HS-5 (cell line): ENCODE results near the gene NTN1.

Source experiments
- DNase-seq: peaks from one replicate; pipeline ENCODE4 v3.0.0-alpha.2; 2012; ENCODE audit warnings: low read depth

The NTN1 gene

DNA sequence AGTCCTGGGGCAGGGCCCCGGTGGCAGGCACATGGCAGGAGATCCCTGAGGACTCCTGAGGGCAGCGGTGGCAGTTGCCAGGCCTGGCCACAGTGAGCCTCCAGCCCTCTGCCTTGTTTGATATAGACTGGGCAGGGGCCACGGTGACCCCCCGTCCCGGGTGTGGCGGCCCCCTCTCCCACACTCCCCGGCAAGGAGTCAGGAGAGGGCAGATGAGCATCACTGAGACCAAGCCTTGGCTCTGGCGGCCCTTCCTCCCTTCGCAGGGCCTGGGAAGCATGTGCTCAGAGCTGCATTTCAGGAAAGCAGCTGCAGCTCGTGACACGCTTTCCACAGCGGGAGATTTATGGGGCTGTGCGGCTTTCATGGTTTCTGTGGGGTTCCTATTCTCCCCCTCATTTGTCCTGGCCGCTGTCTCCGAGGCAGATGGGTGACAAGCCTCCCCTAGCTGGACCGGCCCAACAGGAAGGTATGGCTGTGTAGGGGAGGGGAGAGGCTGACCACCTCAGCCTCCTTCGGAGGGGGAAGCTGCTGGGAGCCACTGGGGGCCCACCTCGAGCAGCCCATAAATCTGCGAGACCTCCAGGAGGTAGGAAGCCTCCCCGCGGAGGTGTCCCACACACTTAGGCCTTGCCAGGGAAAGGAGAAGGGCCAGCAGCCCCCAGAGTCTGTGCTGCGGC lies 211.4 kb downstream of the NTN1 start:
- no peak for DNase-seq

GRCh38 chr17:9233271-9233599 lies 211.9 kb downstream of the NTN1 start:
- DNase-seq, result no peak

- DNase-seq, result no peak
These were observed 212.5 kb downstream of the NTN1 start for GRCh38 chr17:9233761-9234160.

DNA sequence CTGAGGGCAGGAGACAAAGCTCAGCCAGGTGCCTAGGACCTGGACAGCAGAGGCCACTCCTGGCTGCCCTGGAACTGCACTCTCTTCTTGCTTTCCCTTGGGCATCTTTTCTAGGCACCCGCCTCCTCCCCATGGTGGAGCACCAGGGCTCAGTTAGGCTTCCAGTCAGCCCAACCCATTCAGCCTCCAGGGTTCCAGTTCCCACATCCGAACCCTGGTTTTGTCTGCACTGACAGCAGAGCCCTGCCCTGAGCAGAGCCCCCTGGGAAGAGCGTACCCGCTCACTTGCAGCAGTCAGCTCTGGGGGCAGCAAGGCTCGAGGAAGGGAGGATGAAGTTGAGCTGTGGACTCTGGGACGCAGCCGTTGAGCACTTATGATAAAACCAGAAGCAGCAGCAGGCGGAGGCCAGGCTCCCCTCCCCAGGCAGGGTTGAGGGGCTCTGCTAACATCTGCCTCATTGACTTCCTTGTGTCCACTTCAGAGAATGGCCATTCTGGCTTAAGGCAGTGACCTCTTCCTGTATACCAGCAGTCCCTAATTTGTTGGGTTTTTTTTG lies 213.2 kb downstream of the NTN1 start:
- no peak for DNase-seq

DNA sequence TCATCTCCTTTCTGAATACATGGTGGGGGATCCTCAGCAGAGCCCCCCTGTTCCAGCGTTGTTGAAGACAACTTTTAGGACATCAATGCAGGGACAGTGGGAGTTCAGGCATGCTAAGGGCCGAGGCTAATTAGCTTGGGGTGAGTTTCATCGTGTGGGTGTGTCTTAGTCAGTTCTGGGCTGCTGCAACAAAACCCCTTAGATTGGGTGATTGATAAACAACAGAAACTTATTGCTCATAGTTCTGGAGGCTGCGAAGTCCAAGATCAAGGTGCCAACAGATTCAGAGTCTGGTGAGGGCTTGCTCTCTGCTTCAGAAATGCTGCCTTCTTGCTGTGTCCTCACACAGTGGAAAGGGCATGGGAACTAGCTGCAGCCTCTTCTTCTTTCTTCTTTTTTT lies 214.0 kb downstream of the NTN1 start:
- no peak for DNase-seq

- no peak for DNase-seq
These were observed 215.2 kb downstream of the NTN1 start for GRCh38 chr17:9236286-9237052.

GRCh38 chr17:9237053-9237410 lies 215.7 kb downstream of the NTN1 start:
- no peak for DNase-seq

DNA sequence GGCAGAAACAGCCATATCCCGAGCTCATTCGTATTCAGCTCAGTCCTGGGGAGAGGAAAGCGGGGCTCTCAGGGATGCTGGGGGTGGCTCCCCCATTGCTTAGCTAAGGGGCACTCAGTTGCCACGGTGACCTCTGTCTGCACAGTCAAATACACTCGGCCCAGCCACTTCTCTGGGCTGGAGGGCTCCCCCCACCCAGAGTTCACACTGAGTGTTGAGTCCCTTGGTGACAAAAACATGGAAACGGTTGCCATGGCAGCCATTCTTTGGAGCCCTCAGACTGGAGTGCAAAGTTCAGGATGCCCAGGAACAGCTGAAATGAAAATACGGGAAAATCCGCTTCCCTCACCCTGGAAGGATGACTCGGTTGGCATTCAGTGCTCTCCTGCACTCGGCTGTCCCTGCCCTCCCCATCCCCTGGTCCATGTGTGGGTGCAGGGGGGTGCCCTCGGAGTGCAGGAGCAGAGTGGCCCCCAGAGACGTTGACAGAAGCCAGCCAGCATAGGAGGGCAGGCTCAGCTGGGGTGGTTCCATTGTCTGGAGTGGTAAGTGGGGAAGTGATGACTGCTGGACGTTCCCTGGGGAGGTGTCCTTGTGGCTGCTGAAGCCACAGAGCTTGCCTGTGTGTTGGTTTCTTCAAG lies 216.5 kb downstream of the NTN1 start:
- DNase-seq, result no peak

- DNase-seq, result no peak
These were observed 217.3 kb downstream of the NTN1 start for GRCh38 chr17:9238340-9239245.

- DNase-seq, result no peak
These were observed 218.0 kb downstream of the NTN1 start for GRCh38 chr17:9239246-9239792.

GRCh38 chr17:9239793-9240658 lies 218.7 kb downstream of the NTN1 start:
- no peak for DNase-seq

DNA sequence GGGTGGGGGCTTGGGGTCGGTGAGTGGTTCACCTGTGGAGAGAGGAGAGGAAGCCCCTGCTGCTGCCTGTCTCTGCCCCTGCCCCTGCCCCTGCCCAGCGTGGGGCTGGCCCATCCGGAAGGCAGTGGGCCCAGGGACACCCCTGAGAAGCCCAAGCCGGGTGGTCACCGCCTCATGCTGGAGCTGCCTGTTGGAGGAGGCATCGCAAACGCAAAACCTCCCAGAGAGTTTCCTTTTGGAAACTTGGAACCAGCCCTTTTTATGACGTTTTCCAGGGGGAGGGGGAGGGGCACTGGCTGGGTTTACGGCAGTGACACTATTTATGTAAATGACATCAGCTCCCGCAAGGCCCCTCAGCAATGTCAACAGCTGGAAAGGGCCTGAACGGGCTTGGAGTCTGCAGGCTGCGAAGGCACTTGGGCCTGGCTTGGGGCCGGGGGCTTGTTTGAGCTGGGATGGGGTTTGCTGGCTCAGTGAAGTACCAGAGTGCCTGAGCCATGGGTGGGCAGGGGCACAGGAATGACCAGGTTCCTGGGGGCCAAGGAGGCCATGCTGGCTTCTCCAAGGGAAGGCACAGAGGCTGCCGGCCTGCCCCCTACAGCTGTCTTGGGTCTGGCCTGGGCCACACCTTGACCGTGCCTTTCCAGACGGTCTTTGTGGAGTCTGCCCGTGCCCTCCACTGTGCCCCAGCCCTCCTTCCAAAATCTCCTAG lies 219.5 kb downstream of the NTN1 start:
- DNase-seq, result no peak

GRCh38 chr17:9241371-9241712 lies 220.0 kb downstream of the NTN1 start:
- no peak for DNase-seq

- no peak for DNase-seq
These were observed 220.6 kb downstream of the NTN1 start for GRCh38 chr17:9241774-9242496.

DNA sequence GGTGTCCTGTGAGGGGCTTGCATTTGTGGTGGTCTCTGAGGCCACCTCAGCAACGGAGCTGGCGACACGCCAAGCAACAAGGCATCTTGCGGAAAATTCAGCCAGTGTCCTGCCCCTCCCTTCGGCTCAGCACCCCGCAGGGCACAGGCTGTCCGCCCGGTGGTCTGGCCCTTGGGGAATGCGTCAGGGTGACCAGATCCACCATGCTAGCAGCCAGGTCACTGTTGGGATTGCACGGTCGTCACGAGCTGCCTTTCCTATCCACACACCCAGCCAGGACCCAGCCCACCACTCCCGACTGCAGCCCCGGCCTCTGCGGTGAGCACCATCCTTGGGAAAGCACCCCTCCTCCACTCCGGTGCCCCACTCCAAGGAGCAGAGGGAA lies 221.2 kb downstream of the NTN1 start:
- DNase-seq, result no peak

DNA sequence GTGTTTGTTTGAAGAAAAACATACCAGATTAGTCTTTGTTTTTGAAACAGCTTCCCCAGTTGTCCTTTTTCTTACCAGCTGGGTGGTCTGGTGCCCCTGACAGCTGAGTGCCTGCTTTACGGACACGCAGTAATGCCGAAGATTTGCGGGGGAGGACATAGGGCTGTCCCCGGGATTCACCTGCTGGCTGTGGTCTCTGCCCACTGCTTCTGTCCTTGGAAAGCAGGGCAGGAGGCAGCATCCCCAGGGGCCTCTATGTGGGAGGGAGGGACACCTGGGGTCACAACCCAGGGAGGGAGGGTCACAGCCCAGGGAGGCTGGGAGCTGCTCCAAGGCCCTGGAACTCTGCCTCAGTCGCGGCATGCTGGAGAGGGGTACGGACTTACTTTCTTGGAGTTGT lies 221.7 kb downstream of the NTN1 start:
- DNase-seq, result no peak

DNA sequence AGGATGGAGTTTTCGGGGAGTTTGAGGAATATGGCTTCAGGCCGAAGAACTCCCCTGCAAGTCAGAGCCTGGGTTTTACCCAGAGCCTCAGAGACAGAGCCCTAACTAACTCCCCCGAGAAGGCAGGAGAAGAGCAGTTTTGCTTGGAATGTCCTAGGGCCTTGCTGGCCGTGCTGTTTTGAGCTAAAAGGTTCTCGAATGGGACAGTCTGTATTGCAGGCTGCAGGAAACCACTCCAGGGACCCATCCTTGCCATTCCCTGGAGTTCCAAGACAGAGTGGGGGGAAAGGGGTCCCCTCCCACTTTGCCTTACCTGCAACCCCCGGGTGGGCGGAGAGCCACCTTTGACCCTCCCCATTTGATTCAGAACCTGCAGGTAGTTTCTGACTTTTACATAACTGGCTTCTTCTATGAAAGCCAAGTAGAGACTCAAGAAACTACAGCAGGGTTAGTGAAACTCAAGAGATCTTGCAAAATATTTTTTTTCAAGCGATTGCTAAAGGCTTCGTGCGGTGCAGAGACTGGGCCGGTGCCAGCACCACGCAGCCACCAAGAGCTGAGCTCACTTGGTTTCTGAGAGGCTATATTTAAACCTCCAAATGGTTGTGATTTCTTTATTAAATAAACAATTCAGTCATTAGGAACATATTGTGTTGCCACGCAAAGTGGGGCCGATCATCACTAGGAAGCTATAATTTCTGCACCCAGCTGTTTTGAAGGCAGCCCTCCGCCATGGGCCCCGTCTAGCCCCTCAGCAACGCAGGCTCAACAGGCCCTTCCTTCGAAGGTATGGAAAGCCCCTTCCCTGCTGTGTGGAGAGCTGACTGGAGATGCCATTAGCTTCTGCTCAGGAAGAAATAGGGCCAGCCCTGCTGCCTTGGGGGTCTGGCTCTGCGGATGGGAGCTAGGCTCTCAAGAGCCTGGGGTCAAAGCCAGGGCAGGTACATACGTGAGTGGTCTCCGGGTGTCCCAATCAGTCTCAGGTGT lies 223.0 kb downstream of the NTN1 start:
- DNase-seq, result no peak

DNA sequence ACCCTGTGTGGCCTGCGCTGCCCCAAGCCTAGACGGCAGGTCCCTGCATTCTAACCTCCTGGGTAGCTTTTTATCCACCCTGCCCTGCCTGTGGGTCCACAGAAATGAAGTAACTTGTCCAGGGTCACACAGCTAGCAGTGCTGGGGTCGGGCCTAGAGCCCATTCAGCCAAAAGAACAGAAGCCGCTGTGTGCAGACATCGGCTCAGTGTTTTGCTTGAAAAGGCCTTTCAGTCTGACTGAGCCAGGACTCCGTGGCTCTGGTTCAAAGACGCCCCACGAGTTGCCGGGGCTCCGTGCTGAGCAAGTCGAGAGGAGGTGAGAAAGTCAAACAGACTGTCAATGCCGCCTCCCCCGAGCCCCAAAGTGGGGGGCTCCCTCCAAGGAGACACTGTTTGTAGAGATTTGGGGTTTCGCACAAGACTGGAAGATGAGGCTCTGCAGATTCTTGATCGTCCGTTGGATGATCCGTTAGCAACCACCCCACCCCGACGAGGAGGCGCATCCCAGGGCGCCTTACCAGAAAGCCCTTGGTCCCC lies 226.2 kb downstream of the NTN1 start:
- no peak for DNase-seq
